Mesendoderm (in vitro differentiated cells): ENCODE results near the gene C1D.

Experiments
- DNase-seq: peaks from one replicate; pipeline ENCODE4 v3.0.0; 2013
- H2AK5ac ChIP-seq: 2 replicates; pipeline ENCODE4 v1.6.1; 2013; ENCODE audit warnings: low read length, inconsistent platforms
- H2BK120ac ChIP-seq: 2 replicates; pipeline ENCODE4 v1.6.1; 2013; ENCODE audit warnings: low read depth, mild to moderate bottlenecking, low read length, moderate library complexity, mixed read lengths
- H2BK15ac ChIP-seq: replicated peaks from 2 replicates; pipeline ENCODE4 v1.6.1; 2013; ENCODE audit warnings: low read depth, mild to moderate bottlenecking, moderate library complexity
- H2BK5ac ChIP-seq: 2 replicates; pipeline ENCODE4 v1.6.1; 2013; ENCODE audit warnings: low read length, inconsistent platforms
- H3K18ac ChIP-seq: 2 replicates; pipeline ENCODE4 v1.6.1; 2013; ENCODE audit warnings: mild to moderate bottlenecking, low read length, mixed read lengths
- H3K23ac ChIP-seq: one replicate; pipeline ENCODE4 v1.6.1; 2013; ENCODE audit warnings: low read length
- H3K27ac ChIP-seq: 2 replicates; pipeline ENCODE4 v1.5.1; 2013; ENCODE audit warnings: low read depth, mild to moderate bottlenecking, inconsistent platforms, low read length, moderate library complexity
- H3K27me3 ChIP-seq: 2 replicates; pipeline ENCODE4 v1.6.1; 2013; ENCODE audit warnings: low read length, control low read depth, mild to moderate bottlenecking, inconsistent platforms; ENCODE audit not compliant: insufficient read depth, poor library complexity
- H3K36me3 ChIP-seq: 2 replicates; pipeline ENCODE4 v1.6.1; 2013; ENCODE audit warnings: low read length, inconsistent platforms; ENCODE audit not compliant: control insufficient read depth, insufficient read depth
- H3K4ac ChIP-seq: one replicate; pipeline ENCODE4 v1.6.1; 2013; ENCODE audit warnings: low read depth, mild to moderate bottlenecking, low read length, moderate library complexity
- H3K4me1 ChIP-seq: 2 replicates; pipeline ENCODE4 v1.6.1; 2013; ENCODE audit warnings: low read depth, low read length, inconsistent platforms; ENCODE audit not compliant: control insufficient read depth
- H3K4me2 ChIP-seq: 2 replicates; pipeline ENCODE4 v1.6.1; 2013; ENCODE audit warnings: low read length
- H3K4me3 ChIP-seq: 2 replicates; pipeline ENCODE4 v1.5.1; 2013; ENCODE audit warnings: mild to moderate bottlenecking, low read length
- H3K56ac ChIP-seq: one replicate; pipeline ENCODE4 v1.6.1; 2013; ENCODE audit warnings: low read length
- H3K79me1 ChIP-seq: 2 replicates; pipeline ENCODE4 v1.6.1; 2013; ENCODE audit warnings: low read length, inconsistent platforms
- H3K79me2 ChIP-seq: 2 replicates; pipeline ENCODE4 v1.6.1; 2013; ENCODE audit warnings: mild to moderate bottlenecking, low read length; ENCODE audit not compliant: control insufficient read depth, insufficient read depth
- H3K9ac ChIP-seq: 2 replicates; pipeline ENCODE4 v1.6.1; 2013; ENCODE audit warnings: low read length, inconsistent platforms
- H4K5ac ChIP-seq: one replicate; pipeline ENCODE4 v1.6.1; 2013; ENCODE audit warnings: low read length
- H4K8ac ChIP-seq: one replicate; pipeline ENCODE4 v1.6.1; 2013; ENCODE audit warnings: low read depth, mild to moderate bottlenecking, control low read depth, low read length, moderate library complexity
- WGBS: extraction: QIAGEN DNeasy Blood & Tissue Kit; methylation state at CpG from one replicate; pipeline ENCODE4 v1.1.7; 2013; ENCODE audit warnings: low lambda C conversion rate, missing lambda C conversion rate; ENCODE audit not compliant: insufficient coverage; ENCODE audit errors: extremely low coverage; 5-methylcytosine and 5-hydroxymethylcytosine counted together

The C1D gene

GRCh38 chr2:68031542-68032160 lies 31.2 kb downstream of the C1D start:
- Histone ChIP-seq H2AK5ac (no peak overlapping the region), H3K4ac (no peak overlapping the region), H3K27me3 (no peaks in the 10 kb centered on the region), H3K36me3 (no peaks in the 10 kb centered on the region), H3K79me2 (no peaks in the 10 kb centered on the region), H3K79me1 (no peaks in the 10 kb centered on the region), H3K18ac (no peak overlapping the region), H3K4me1 (no peaks in the 10 kb centered on the region), H3K4me3 (no peak overlapping the region), H4K5ac (no peak overlapping the region), H3K9ac (no peak overlapping the region), H4K8ac (no peak overlapping the region), H3K56ac (no peak overlapping the region), H3K23ac (no peak overlapping the region), H2BK15ac (no peak overlapping the region), H2BK5ac (no peak overlapping the region), H3K27ac (no peak overlapping the region), H2BK120ac (no peak overlapping the region), H3K4me2 (no peak overlapping the region)
- DNase-seq, result peak; percentile 46
- WGBS, result no CpG with 5 or more reads among the region's 2 CpGs

- no peaks in the 10 kb centered on the region for H3K4me1 ChIP-seq
- no peaks in the 10 kb centered on the region for H3K79me2 ChIP-seq
- no peak overlapping the region for H4K8ac ChIP-seq
- no peak overlapping the region for H2BK120ac ChIP-seq
- H3K4me2 ChIP-seq, result no peak overlapping the region
- H3K4ac ChIP-seq, result no peak overlapping the region
- H2BK5ac ChIP-seq, result no peak overlapping the region
- no peak for DNase-seq
- no peaks in the 10 kb centered on the region for H3K27me3 ChIP-seq
- H2AK5ac ChIP-seq, result no peak overlapping the region
- no peak overlapping the region for H3K27ac ChIP-seq
- no peak overlapping the region for H4K5ac ChIP-seq
- no peak overlapping the region for H3K9ac ChIP-seq
- no peak overlapping the region for H2BK15ac ChIP-seq
- H3K79me1 ChIP-seq, result no peaks in the 10 kb centered on the region
- no peak overlapping the region for H3K23ac ChIP-seq
- no peak overlapping the region for H3K56ac ChIP-seq
- no peaks in the 10 kb centered on the region for H3K36me3 ChIP-seq
- no peak overlapping the region for H3K18ac ChIP-seq
- H3K4me3 ChIP-seq, result no peak overlapping the region
These were observed 31.8 kb downstream of the C1D start for GRCh38 chr2:68031043-68031442.

GRCh38 chr2:68030529-68030928 lies 32.3 kb downstream of the C1D start:
- Histone ChIP-seq H2AK5ac (no peak overlapping the region), H3K27me3 (no peaks in the 10 kb centered on the region)

GRCh38 chr2:68027959-68028358 lies 34.8 kb downstream of the C1D start:
- H2BK5ac ChIP-seq, result no peak overlapping the region
- no peak overlapping the region for H3K9ac ChIP-seq
- no peak for DNase-seq
- H3K27ac ChIP-seq, result no peak overlapping the region
- H3K18ac ChIP-seq, result no peak overlapping the region
- H2AK5ac ChIP-seq, result no peak overlapping the region
- H4K8ac ChIP-seq, result no peak overlapping the region
- no peaks in the 10 kb centered on the region for H3K79me2 ChIP-seq
- H3K4ac ChIP-seq, result no peak overlapping the region
- H3K4me1 ChIP-seq, result no peaks in the 10 kb centered on the region
- no peaks in the 10 kb centered on the region for H3K27me3 ChIP-seq
- H3K4me2 ChIP-seq, result no peak overlapping the region
- H3K79me1 ChIP-seq, result no peaks in the 10 kb centered on the region
- H2BK15ac ChIP-seq, result no peak overlapping the region
- H3K23ac ChIP-seq, result no peak overlapping the region
- H4K5ac ChIP-seq, result no peak overlapping the region
- H2BK120ac ChIP-seq, result no peak overlapping the region
- no peaks in the 10 kb centered on the region for H3K36me3 ChIP-seq
- no peak overlapping the region for H3K56ac ChIP-seq
- no peak overlapping the region for H3K4me3 ChIP-seq

More at GRCh38 chr2:68030529-68030928, 32.3 kb downstream of the C1D start:
- no peak overlapping the region for H2BK15ac ChIP-seq
- no peak overlapping the region for H3K4me3 ChIP-seq
- no peak overlapping the region for H3K23ac ChIP-seq
- no peak for DNase-seq
- no peak overlapping the region for H2BK5ac ChIP-seq
- no peak overlapping the region for H3K4ac ChIP-seq
- H3K9ac ChIP-seq, result no peak overlapping the region
- H3K27ac ChIP-seq, result no peak overlapping the region
- H3K56ac ChIP-seq, result no peak overlapping the region
- no peak overlapping the region for H2BK120ac ChIP-seq
- no peaks in the 10 kb centered on the region for H3K79me2 ChIP-seq
- no peaks in the 10 kb centered on the region for H3K36me3 ChIP-seq
- WGBS, result no CpG with 5 or more reads among the region's 5 CpGs
- H3K4me1 ChIP-seq, result no peaks in the 10 kb centered on the region
- H3K4me2 ChIP-seq, result no peak overlapping the region
- no peak overlapping the region for H4K5ac ChIP-seq
- H3K79me1 ChIP-seq, result no peaks in the 10 kb centered on the region
- no peak overlapping the region for H3K18ac ChIP-seq
- no peak overlapping the region for H4K8ac ChIP-seq

GRCh38 chr2:68024450-68024849 lies 38.4 kb downstream of the C1D start:
- Histone ChIP-seq H3K36me3 (no peaks in the 10 kb centered on the region), H4K8ac (no peak overlapping the region), H3K56ac (no peak overlapping the region), H3K79me1 (no peaks in the 10 kb centered on the region), H3K4me3 (no peak overlapping the region), H2AK5ac (no peak overlapping the region), H3K23ac (no peak overlapping the region), H3K18ac (no peak overlapping the region), H3K9ac (no peak overlapping the region), H4K5ac (no peak overlapping the region), H2BK15ac (no peak overlapping the region), H3K27me3 (no peaks in the 10 kb centered on the region), H3K4me2 (no peak overlapping the region), H3K79me2 (no peaks in the 10 kb centered on the region), H2BK5ac (no peak overlapping the region), H3K27ac (no peak overlapping the region), H3K4ac (no peak overlapping the region), H3K4me1 (no peaks in the 10 kb centered on the region), H2BK120ac (no peak overlapping the region)
- no peak for DNase-seq
- no CpG with 5 or more reads among the region's 22 CpGs for WGBS

- Histone ChIP-seq H3K9ac (no peak overlapping the region), H3K27ac (no peak overlapping the region), H3K36me3 (no peaks in the 10 kb centered on the region), H2BK5ac (no peak overlapping the region), H3K79me1 (no peaks in the 10 kb centered on the region), H3K56ac (no peak overlapping the region), H3K18ac (no peak overlapping the region), H3K4me2 (no peak overlapping the region), H2BK120ac (no peak overlapping the region), H3K23ac (no peak overlapping the region), H3K4me1 (no peaks in the 10 kb centered on the region), H3K27me3 (no peaks in the 10 kb centered on the region), H4K8ac (no peak overlapping the region), H2AK5ac (no peak overlapping the region), H3K4me3 (no peak overlapping the region), H2BK15ac (no peak overlapping the region), H4K5ac (no peak overlapping the region), H3K4ac (no peak overlapping the region), H3K79me2 (no peaks in the 10 kb centered on the region)
- WGBS, result no CpG with 5 or more reads among the region's 16 CpGs
- DNase-seq, result no peak
These were observed 38.9 kb downstream of the C1D start for GRCh38 chr2:68023904-68024303.
